Smooth muscle cell (in vitro differentiated cells): ENCODE measurements around the gene AKR1C3. TPM values are rescaled to one million over a fixed set of nuclear protein-coding genes. Genes with fewer than 3 reads are reported as not detected.

Experiments used
- DNase-seq: peaks from one replicate; lab custom pipeline; 2025; ENCODE audit not compliant: unreplicated experiment; lab: John Stamatoyannopoulos, UW
- H2AFZ ChIP-seq: fragments of 200-600 bp; sonication (generic); 2 replicates; pipeline ENCODE4 v1.6.0; 2016; ENCODE audit warnings: antibody characterized with exemption, low read depth, mild to moderate bottlenecking
- H3F3A ChIP-seq: fragments of 200-600 bp; sonication (generic); 2 replicates; pipeline ENCODE4 v1.6.0; 2017; ENCODE audit warnings: antibody characterized with exemption, low read depth
- H3K27ac ChIP-seq: fragments of 200-600 bp; sonication (generic); 2 replicates; pipeline ENCODE4 v1.5.1; 2016; ENCODE audit warnings: low read depth, mild to moderate bottlenecking
- H3K27me3 ChIP-seq: fragments of 200-600 bp; sonication (generic); 2 replicates; pipeline ENCODE4 v1.6.1; 2016; ENCODE audit warnings: low read depth, mild to moderate bottlenecking
- H3K36me3 ChIP-seq: fragments of 200-600 bp; sonication (generic); 2 replicates; pipeline ENCODE4 v1.5.1; 2016; ENCODE audit warnings: low read depth
- H3K4me1 ChIP-seq: fragments of 200-600 bp; sonication (generic); 2 replicates; pipeline ENCODE4 v1.5.1; 2016; ENCODE audit warnings: low read depth
- H3K4me2 ChIP-seq: fragments of 200-600 bp; sonication (generic); 2 replicates; pipeline ENCODE4 v1.6.0; 2016; ENCODE audit warnings: mild to moderate bottlenecking
- H3K4me3 ChIP-seq: fragments of 200-600 bp; sonication (generic); 2 replicates; pipeline ENCODE4 v1.5.1; 2016; ENCODE audit warnings: mild to moderate bottlenecking
- H3K79me2 ChIP-seq: fragments of 200-600 bp; sonication (generic); 2 replicates; pipeline ENCODE4 v1.6.0; 2016; ENCODE audit warnings: low read depth, mild to moderate bottlenecking
- H3K9ac ChIP-seq: fragments of 200-600 bp; sonication (generic); 2 replicates; pipeline ENCODE4 v1.6.0; 2016; ENCODE audit warnings: low read depth
- H3K9me3 ChIP-seq: fragments of 200-600 bp; sonication (generic); replicated peaks from 2 replicates; pipeline ENCODE4 v1.5.1; 2016; ENCODE audit warnings: low read depth
- H4K20me1 ChIP-seq: fragments of 200-600 bp; sonication (generic); 2 replicates; pipeline ENCODE4 v1.6.0; 2016; ENCODE audit warnings: low read depth
- WGBS: methylation state at CpG from one replicate; pipeline ENCODE4 v1.1.7; 2016; ENCODE audit warnings: low lambda C conversion rate; 5-methylcytosine and 5-hydroxymethylcytosine counted together
- polyA plus RNA-seq: library from polyadenylated mRNA; unstranded; fragments of >200 nt; fragmentation: Nextera tagmentation; extraction: Ambion mirVana; gene quantifications from 2 replicates; pipeline ENCODE4 v1.2.1, GENCODE V29; 2016
- total RNA-seq: library from RNA; depleted of rRNA; stranded (reverse); fragments of >200 nt; gene quantifications from 2 replicates; pipeline ENCODE4 v1.2.3, GENCODE V29; 2014
- TF ChIP-seq, protein P1 (sequence below): fragments of 200-600 bp; sonication (generic); IDR thresholded peaks from 2 replicates; pipeline ENCODE4 v1.5.1; 2017; ENCODE audit warnings: borderline replicate concordance, mild to moderate bottlenecking, antibody characterized with exemption; ENCODE audit not compliant: insufficient read depth, poor library complexity, severe bottlenecking

AKR1C3 gene
- total and polyA plus RNA-seq, 2 experiments from 2014 or later, result 0.27 to 4.5 TPM

DNA sequence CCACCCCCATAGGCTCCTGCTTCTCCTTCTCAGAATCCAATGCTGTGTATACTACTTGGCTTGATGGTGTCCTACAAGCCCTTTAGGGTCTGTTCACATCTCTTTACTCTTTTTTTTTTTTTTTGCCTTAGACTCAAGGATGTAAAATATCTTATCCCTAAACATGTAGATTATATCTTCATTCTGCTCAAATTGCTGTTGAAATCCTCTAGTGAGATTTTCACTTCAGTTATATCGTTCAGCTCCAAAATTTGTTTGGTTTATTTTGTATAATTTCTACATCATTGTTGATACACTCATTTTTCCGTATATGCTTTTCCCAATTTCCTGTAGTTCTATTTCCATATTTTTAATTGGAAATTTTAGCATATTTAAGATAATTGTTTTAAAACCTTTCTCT is 1.8 kb upstream of the AKR1C3 start:
- Histone ChIP-seq H3K79me2 (no peaks in the 10 kb centered on the region), H3K9me3 (no peaks in the 10 kb centered on the region), H3K36me3 (no peaks in the 10 kb centered on the region), H3K9ac (no peak overlapping the region), H2AFZ (no peak overlapping the region), H4K20me1 (no peaks in the 10 kb centered on the region), H3F3A (no peaks in the 10 kb centered on the region), H3K27ac (no peak overlapping the region), H3K27me3 (no peaks in the 10 kb centered on the region), H3K4me1 (no peaks in the 10 kb centered on the region), H3K4me3 (no peak overlapping the region), H3K4me2 (no peak overlapping the region)
- 73% methylated on average over 2 of the region's 2 CpGs for WGBS
- TF ChIP-seq, protein P1, sequence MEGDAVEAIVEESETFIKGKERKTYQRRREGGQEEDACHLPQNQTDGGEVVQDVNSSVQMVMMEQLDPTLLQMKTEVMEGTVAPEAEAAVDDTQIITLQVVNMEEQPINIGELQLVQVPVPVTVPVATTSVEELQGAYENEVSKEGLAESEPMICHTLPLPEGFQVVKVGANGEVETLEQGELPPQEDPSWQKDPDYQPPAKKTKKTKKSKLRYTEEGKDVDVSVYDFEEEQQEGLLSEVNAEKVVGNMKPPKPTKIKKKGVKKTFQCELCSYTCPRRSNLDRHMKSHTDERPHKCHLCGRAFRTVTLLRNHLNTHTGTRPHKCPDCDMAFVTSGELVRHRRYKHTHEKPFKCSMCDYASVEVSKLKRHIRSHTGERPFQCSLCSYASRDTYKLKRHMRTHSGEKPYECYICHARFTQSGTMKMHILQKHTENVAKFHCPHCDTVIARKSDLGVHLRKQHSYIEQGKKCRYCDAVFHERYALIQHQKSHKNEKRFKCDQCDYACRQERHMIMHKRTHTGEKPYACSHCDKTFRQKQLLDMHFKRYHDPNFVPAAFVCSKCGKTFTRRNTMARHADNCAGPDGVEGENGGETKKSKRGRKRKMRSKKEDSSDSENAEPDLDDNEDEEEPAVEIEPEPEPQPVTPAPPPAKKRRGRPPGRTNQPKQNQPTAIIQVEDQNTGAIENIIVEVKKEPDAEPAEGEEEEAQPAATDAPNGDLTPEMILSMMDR, result no peak
- DNase-seq, result no peak

DNA sequence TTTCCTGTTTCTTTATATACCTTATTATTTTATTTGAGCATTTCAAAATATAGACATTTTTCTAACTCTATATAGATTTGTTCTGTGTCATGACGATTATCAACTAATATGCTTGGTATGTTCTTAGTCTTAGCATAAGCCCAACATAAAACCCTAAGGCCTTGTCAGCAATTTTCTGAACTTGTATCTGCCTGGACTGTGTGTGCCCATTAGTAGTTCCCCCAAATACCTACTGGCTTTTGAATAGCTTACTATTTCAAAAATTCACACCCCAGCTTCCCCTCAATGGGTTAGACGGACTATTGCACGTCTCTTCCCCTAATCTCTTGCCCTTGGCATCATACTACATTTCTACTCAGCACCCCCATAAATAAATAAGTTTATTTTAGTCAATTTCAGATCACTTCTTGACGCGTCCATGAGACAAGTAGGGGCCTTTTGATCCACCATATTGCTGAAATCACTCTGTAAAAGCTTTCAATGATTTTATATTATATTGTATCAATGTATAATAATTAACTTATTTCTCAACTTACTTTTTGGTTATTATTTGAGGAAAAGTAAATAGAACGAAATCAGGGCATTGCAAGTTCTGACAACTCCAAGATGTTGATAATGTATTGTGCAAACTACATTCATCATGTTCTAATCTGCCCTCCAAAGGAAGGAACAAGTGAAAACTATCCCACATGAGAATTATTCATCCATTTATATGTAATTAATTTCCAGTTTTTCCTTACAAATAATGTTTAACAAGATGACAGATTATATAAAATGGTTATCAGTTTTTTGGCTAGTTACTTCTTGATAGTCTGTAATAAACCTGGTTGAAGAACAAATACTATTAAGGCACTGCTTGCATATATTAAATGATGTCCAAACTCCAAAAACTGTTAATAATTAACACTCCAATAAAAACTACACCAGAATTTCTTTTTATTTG is 1.1 kb upstream of the AKR1C3 start:
- Histone ChIP-seq H3K36me3 (no peaks in the 10 kb centered on the region), H3K4me3 (no peak overlapping the region), H3K9me3 (no peaks in the 10 kb centered on the region), H3K27me3 (no peaks in the 10 kb centered on the region), H4K20me1 (no peaks in the 10 kb centered on the region), H3F3A (no peaks in the 10 kb centered on the region), H3K4me1 (no peaks in the 10 kb centered on the region), H2AFZ (no peak overlapping the region), H3K4me2 (no peak overlapping the region), H3K9ac (no peak overlapping the region), H3K79me2 (no peaks in the 10 kb centered on the region), H3K27ac (no peak overlapping the region)
- 92% methylated on average over 6 of the region's 6 CpGs for WGBS
- TF ChIP-seq, protein P1, result no peak
- no peak for DNase-seq

DNA sequence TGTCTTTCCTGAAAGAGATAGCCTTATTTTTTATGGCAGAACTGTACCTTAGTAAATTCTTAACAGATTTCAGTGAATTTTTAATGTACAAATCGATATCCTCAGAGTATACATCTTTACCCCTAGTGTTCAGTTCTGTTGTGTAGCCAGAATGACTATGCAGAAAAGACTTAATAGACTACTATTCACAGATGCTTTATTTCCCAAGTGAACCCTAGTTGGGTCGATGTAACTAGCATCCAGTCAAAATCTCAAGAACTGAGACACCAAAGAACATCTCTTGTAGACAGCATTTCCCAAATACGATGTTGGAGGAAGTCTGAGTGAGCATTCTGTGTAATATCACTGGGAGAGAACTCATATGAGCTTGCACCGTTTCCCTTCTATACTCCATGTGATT is 1.5 kb downstream of the AKR1C3 start:
- no peak for DNase-seq
- Histone ChIP-seq H3K9me3 (no peaks in the 10 kb centered on the region), H3K4me3 (no peak overlapping the region), H3K79me2 (no peaks in the 10 kb centered on the region), H3K27me3 (no peaks in the 10 kb centered on the region), H2AFZ (no peak overlapping the region), H3K27ac (no peak overlapping the region), H3K4me2 (no peak overlapping the region), H3K36me3 (no peaks in the 10 kb centered on the region), H3K9ac (no peak overlapping the region), H3K4me1 (no peaks in the 10 kb centered on the region), H3F3A (no peaks in the 10 kb centered on the region), H4K20me1 (no peaks in the 10 kb centered on the region)
- TF ChIP-seq, protein P1, result no peak
- WGBS, result 86% methylated on average over 4 of the region's 4 CpGs
